ENCODE measurements around the gene DSCAM.

DNA sequence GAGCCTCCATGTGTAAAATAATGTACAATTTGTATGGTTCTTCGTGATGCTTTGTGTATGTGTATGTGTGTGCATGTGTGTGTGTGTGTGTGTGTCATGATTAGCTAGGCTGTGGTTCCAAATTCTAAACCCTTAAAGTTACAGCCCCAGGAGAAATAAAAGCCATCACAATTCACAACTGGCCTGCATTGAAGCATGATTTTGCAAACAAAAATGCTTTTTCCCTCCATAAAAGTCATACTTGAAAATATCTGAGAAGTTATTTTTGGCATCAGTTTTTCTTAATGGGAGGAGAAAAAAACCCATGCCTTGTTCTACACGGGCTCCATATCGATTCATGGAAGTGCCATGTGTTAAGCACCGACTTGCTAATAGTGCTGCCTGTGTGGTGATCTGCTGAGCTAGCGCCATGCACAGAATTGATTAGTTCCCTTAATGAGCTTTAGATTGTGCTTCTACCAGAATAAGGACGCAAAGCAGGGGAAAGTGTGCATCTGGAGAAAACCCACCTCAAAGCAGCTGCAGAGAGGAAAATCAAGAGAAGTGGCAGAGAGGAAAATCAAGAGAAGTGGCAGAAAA is 207.3 kb downstream of the DSCAM start:
- TF ChIP-seq, protein P1, sequence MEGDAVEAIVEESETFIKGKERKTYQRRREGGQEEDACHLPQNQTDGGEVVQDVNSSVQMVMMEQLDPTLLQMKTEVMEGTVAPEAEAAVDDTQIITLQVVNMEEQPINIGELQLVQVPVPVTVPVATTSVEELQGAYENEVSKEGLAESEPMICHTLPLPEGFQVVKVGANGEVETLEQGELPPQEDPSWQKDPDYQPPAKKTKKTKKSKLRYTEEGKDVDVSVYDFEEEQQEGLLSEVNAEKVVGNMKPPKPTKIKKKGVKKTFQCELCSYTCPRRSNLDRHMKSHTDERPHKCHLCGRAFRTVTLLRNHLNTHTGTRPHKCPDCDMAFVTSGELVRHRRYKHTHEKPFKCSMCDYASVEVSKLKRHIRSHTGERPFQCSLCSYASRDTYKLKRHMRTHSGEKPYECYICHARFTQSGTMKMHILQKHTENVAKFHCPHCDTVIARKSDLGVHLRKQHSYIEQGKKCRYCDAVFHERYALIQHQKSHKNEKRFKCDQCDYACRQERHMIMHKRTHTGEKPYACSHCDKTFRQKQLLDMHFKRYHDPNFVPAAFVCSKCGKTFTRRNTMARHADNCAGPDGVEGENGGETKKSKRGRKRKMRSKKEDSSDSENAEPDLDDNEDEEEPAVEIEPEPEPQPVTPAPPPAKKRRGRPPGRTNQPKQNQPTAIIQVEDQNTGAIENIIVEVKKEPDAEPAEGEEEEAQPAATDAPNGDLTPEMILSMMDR (IDR thresholded peaks at IDR 0.05; ENCODE audit: low read length): no peak
- no peak for TF ChIP-seq EZH2 (IDR thresholded peaks at IDR 0.05; ENCODE audit: borderline replicate concordance, low read length)

Data from OCI-LY1 (cell line).